CD4-positive, alpha-beta T cell treated with Interleukin-4 for 4 hours (primary cell): ENCODE data around the gene DAB2.

Experiments
- DNase-seq: peaks from one replicate; pipeline ENCODE4 v3.0.0-alpha.2; 2020

The DAB2 gene

DNA sequence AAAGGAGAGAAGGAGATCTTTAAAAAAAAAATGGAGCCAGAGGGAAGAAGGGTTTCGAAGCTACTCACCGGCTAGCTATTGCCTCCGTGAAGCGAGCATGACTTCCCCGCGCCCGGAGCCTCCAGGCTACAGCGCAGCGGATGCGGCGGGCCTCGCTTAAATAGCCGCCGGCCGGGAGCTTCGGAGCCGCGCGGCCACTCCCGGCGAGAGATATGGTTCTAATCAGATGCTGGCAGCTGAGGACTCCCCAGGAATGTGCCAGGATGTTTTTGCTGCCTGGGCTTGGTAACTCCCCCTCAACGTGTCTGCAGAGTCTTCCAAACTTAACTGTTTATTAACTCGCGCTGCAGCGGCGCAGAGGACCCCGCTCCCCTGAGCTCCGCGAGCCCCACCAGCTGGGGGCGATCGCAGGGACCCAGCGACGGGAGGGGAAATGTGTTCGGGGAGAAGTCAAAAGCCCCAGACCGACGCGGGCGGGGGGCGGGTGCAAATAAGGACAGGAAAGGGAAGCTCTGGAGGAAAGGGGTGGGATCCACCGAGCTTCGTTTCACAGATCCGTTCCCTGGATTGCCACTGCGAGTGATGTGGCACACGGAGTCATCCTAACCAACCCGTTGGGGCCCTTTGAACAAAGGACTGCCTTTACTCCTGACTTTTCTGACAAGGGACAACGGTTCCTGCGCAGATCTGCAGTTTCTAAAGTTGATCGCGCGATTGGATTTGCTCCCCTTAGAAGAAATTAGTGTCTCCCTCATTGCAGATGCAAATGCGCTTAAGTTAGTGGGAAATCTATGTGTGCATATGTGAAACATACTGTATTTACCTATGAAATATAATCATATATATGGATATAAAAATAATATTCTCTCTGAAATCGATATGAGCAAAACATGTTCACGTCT lies at the start of gene DAB2:
TSS of gene DAB2 (minus strand) at position 245 of the 902 bp plus-strand sequence. CDS start 30,660 bp downstream, outside the sequence.
- DNase-seq: peak; percentile 12

DNA sequence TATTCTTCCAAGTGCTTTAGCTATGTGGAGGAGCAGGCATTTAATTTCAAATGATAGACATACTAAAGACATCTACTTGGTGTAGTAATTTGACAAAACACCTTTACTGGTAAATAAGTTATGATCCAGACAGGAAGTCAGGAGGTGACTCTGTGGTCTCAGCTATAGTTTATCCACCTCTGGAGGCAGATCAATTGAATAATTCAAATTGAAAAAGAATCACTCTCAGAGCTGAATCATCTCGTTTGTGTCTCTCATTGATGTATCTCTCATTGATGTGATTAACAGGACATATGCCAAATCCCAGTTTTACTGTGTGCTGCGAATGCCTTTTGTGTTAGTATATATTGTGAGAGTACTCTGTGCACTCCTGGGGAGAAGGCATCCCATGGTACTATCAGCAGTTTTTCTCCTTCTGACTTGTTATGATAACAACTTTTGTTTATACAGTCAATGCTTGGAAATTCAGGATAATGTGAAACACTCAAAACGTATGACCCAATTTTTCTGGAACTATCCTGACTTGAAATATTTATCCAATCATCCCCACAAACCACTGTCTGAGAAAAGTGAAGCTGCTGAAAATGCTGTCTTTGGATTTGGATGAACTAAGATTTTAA lies 48.5 kb upstream of the DAB2 start:
- DNase-seq: no peak

DNA sequence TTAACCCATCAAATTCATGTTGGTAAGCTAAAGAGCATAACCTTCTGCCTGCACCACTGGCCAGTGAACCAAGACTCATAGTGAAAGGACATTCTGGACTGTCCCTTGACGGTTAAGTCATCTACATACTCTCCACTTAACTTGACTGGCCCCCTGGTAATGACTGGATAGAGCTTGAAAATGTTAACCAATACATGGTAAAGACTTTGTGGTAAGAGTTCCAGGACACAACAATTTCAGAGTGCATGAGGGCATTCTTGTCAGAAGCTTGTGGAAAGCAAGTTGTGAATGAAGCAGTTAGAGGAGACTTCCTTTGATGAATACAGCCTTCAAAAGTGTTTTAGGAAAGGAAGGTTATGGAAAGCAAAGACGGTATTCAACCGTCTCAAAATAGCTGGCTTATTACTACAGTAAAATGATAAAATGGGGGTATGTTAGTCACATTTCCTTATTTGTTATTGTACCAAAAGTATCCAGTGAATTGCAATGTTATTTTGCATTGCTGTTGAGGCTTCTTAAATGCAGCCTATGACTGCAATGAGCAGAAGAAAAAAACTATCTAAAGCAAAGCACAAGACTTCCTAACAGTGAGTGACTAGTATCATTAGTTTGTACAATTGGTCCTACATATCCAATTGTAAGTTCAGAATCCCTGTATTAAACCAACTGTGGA lies 47.2 kb upstream of the DAB2 start:
- DNase-seq: no peak

DNA sequence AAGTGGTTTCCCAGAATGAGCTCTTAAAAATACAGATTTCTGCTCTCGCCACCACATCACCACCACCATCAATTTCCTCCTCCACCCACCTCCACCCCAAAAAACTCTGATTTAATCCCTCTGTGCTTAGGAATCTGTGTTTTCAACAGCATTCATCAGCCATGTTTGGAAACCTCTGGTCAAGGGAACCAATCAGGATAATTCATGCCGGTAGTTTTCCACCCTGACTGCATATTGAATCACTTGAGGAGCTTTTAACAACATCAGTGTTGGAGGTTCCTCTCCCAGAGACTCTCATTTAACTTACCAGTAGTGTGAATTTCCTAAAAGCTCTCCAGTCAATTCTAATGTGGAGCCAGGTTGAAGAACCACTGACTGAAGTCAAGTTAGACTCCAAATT lies 46.0 kb upstream of the DAB2 start:
- DNase-seq: no peak

DNA sequence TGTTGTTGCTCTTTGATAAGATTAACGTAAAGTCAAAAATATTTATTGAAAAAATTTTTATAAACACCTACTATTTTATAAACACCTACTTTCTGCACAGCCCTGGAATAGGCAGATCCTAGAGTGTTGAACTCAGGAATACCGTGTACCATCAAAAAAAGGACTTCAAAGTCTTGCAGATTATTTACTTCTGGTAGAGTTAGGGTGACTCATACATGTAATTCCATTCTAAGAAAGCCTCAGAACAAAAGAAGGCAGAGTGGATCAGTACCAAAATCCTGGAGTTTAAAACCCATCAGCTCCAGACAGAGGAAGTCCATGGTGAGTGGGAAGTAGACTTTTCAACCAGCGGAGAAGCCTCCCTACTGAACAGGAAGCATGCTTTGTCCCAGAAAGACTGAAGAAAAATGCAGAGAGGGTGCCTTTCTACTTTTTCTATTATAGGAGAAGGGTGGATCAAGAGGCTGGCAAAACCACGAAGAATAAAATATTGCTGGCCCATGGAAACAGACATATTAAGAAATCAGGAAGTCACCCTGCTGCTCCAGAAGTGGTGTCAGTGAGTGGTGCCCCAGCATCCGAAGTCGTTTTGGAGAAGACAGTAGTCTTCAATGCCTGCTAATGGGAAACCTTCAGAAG lies 45.1 kb upstream of the DAB2 start:
- no peak for DNase-seq

DNA sequence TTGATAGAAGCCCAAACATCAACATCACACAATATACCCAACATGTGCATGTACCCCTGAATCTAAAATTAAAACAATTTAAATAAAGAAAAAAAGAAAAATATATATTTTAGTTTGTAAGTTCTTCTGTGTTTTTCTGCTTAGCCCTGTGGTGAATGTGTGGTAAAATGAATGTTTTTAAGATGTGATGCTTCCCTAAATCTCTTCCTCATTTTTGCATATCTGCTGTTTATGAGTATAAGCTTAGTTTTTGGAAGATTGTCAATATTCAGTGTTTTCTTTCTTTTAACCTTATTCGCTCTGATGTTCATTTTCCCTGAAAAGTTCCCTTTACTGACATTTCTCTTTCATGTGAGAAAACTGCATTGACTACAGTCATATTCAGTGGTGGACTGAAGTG lies 44.4 kb upstream of the DAB2 start:
- no peak for DNase-seq

DNA sequence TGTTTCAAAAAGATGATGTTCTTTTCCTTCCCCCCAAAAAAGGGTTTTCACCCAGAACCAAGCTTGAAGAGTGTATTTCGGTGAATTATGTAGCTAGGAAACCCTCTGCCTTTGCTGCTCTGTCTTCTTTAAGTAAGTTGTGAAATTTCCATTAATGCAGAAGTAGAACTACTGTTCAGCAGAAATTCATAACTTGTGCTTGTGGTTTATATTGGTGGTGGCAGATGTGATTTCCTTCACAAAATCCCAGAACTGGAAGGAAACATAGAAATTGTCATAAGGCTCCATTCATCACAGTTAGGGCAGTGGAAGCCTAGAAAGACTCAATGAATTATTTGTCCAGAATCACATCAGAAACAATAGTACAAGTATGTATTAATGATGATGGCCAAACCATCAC lies 42.1 kb upstream of the DAB2 start:
- no peak for DNase-seq

DNA sequence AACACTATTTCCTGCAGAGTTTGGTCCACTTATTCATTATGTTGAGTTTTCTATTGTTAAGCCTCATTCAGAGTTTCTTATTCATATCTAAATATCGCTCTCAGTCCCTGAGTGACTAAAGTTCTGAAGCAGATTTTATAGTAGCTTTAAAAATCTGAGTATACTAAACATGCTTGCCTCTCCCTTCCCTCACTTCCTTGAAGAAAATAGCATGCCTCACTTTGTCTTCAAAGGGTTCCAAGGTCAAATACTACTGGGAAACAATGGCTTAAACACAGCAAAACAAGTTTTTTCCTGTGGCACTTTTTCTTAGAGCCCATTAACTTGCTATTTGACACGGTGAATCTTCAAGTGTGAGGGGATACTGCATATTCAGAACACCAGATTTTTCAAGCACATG lies 41.1 kb upstream of the DAB2 start:
- DNase-seq: no peak

DNA sequence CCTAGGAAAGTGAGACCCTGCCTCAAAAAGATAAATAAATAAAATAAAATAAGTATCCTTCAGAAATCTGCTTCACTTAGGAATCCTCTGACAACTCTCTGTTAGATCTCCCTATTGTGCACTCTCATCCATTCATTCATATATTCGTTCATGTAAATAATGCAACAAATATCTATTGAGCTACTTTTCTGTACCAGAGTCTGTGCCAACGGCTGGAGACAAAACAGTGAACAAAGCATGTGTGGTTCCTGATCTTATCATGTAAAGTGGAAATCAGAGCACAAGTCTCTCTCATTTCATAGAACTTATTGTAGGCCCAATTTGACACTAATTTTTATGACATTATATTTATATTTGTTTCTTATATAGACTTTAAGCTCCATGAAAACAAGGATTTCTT lies 40.3 kb upstream of the DAB2 start:
- no peak for DNase-seq

DNA sequence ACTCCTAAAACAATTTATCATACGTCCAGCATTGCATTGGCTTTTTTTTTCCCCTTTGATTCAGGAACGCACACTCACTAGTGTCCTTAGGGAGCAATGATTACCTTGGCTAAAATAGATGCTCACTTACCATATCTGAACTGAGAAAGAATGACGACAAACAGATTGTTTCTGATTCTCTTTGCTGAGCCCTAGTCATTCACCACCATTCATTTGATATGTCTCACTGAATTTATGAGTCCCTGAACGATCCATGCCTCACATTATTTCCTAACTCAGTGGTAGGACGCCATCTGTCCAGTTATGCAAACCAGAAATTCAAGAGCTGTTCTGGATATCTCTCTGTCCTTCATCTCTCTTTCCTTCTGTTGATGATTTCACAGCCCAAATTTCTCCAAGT lies 39.3 kb upstream of the DAB2 start:
- no peak for DNase-seq

DNA sequence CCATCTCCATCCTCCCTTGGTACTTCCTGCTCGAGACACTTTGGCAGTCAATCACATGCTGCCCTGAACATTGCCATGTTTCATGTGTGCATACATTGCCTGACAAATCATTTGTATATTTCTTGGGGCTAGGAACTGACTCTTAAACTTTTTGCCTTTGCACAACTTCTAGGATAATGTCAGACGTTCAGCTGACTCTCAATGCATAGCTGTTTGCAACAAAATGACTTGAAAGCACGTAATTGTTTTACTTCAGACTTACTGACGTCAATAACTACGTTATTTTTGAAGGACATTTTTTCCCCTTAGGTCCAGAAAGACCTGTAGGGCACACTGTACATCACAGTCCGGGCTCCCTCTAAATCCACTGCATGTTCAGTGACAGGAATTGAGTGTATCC lies 37.4 kb upstream of the DAB2 start:
- DNase-seq: no peak

DNA sequence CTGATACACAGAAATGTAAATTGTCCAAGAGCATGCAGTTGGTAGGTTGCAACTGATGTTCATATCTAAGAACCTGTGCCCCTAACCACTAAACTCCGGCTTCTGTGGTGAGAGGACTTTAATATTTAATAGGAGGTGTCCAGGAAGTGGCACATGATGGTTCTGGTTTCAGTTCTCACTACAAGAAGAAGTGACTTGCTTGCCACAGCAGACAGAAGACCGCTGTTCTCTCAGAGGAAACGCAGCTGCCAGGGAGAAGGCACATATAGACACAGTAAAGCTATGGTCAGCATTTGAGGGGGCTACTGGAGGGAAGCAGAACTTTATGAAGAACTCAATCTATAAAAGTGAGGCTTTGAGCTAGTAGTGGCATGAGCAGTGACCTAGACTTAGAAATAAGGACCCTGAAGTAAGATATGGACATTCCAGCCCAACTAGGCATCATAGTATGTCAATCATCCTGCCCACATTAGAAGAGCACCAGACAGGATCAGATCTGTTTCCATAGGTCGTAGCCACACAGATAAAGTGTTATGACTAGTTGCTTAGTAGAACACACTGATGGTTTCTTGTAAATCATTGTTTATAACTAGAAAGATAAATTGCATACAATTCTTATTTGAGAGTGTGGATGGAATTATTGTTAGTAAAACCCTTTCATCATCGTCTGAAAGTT lies 36.4 kb upstream of the DAB2 start:
- DNase-seq: peak; percentile 24

DNA sequence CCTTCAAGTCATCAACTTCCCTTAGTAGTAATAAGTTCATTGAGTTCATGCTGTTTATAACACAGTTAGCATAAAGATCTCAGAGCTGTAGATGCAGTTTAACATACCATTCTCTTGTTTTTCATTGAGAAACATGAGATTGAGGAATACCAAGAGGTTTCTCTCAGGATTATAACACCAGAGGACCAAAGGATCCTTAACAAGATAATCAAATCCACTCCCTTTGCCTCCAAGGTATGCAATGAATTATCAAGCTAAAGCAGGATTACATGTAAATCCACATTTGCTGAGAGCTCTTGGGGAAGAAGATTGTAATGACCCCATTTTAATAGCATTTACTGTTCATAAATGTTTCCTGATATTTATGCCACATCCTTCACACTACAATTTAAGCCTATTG lies 35.1 kb upstream of the DAB2 start:
- DNase-seq: no peak

DNA sequence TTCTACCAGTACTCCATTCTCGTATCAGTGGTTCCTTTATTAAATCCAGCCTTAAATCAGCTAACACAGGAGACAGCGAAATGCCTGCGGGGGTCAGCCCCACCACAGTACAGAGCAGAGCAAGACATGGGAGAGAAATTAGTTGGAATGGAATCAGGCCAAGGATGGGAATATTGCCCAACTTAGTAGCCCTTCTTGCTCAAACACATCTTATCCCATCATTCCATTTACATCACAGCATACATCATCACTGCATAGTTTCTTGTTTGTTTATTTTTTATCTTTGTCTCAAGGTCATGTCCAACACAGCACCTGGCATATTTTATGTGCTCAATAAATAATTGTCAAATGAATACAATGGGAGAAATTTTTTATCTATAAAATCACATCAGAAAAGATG lies 34.3 kb upstream of the DAB2 start:
- DNase-seq: no peak

DNA sequence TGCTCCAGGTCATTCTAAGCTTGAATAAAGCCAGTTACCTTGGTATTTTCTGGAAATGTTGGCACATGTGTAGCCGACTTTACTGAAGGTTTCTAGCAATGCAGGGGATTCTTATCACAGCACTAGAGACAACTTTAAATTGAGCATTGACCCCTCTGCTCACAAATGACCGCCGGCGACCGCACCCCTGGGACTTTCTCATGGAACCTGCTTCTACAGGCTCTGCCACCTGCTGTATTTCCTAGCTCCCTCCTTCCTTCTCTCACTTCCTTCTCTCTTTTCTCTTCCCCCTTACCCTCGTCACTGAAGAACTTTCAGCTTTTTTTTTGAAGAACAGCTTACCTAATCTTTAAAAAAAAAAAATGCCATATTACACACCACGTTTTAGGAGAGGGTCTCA lies 30.9 kb upstream of the DAB2 start:
- no peak for DNase-seq

DNA sequence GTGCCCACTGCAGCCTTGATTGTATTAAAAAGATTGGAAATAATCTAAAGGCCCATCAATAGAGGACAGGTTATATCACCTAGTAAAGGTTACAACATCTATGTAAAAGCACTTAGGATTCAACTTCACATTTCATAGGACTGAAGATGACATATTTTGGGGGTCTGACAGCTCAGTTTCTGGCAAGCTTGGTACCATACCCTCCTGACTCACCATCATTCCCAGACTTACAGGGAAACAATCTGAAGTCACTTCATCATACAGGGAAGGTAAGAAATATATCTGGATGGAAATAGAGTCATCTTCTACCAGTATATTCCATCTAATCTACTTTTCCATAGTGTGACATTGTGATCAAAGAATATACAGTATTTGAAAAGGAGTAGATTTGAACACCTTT lies 28.8 kb upstream of the DAB2 start:
- DNase-seq: no peak

DNA sequence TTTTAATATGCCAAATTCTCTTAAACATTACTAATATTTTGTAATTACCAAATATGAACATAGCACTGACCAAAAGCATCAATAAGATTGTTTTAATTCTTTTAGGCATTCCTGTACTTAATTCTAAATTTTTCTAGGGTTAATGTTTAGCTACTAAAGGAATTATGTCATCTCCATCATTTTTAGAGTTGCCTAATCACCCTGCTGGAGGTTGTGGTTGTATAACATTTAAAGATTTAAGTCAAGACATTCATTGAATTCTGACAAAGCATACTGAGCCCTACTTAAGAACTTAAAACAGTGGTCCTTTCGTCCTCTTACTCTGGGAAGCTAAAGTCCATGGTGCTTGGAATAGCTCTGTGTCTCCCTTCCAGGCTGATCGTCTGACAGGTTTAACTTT lies 28.1 kb upstream of the DAB2 start:
- DNase-seq: no peak

DNA sequence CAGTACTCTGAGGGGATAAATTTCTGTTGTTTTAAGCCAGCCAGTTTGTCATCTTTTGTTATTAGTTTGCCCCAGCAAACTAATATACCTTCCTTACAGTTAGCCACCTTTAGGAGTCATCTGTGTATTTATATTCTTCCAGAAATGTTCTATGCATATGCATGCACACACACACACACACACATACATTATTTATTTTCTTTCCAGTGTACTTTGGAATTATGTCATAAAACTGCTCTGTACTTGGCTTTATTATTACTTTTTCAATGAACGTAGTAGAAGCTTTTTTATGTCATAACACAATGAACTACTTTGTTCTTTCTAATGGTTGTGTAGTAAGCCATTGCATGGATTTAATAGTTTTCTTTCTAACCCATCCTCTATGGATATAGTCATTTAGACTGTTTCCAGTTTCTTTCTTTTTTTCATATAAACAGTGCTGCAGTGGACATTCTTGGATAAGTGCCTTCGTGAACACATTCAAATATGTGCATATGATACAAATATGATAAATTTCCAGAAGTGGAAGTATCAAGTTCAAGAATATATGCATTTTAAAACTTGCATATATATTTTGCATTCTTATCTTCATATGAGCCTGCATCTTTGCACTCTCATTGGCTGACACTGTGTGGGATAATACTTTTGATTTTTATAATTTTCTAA lies 26.6 kb upstream of the DAB2 start:
- no peak for DNase-seq

DNA sequence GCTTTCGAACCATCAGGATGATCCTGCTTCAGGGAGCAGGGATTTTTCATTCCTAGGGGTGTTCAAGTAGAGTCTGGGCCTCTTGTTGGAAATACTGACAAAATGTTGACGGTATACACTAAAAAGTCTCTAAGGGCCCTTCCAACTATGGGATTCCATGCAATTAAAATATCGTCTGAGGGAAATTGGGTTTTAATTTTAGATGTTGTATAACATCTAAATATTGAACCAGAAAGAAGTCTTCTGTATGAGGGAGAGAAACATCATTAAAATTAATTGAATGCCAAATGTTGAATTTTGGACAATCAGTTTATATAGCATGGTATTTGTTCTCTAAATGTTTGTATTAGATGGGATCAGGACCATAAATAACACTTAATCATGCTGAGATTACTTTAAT lies 25.7 kb upstream of the DAB2 start:
- no peak for DNase-seq

DNA sequence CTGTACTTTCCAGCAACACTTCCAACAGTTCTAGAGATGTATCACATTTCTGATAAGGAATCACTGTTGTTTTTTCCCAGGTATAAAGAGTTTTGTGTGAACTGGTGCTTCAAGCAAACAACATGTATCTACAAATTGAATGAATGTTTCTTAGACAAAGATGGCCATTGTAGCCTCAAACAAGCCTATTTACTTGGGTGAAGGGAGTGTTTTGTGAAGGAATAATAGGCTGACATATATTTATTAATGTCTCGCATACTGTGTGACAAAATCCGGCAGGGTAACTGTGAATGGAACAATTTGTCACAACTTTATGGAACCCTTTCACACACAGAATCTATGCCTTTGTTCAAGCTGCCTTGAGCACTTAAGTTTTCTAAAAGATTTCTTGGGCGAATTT lies 24.8 kb upstream of the DAB2 start:
- DNase-seq: no peak

DNA sequence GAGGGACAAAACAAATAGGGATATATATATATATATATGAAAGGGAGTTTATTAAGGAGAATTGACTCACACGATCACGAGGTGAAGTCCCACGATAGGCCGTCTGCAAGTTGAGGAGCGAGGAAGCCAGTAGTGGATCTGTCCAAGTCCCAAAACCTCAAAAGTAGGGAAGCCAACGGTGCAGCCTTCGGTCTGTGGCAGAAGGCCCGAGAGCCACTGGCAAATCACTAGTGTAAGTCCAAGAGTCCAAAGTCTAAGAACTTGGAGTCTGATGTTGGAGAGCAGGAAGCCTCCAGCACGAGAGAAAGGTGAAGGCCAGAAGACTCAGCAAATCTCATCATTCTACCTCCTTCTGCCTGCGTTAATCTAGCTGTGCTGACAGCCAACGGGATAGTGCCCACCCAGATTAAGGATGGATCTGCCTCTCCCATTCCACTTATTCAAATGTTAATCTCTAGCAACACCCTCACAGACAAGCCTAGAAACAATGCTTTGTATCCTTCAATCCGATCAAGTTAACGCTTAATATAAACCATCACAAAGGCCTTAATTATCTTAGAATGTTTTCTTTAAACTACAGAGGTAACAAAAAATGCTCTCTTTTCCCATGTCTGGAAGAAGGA lies 23.8 kb upstream of the DAB2 start:
- DNase-seq: no peak

DNA sequence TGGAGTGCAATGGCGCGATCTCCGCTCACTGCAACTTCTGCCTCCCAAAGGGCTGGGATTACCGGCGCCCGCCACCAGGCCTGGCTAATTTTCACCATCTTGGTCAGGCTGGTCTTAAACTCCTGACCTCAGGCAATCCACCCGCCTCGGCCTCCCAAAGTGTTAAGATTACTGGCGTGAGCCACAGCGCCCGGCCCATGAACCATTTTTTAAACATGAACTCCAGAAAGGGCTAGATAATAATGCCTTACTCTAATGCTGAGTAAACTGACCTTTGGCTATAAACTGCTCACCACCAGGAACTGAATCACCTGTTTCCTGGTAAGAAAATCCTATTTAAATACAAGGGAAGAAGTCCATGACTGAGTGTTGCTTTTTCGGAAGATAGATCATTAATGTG lies 23.2 kb upstream of the DAB2 start:
- no peak for DNase-seq
